Muscle layer of duodenum (tissue), 2 donors: Measurements from ENCODE around the gene SSC5D.

Experiments used
- H3K27ac ChIP-seq: one replicate; pipeline ENCODE4 v1.7.0; 2013; ENCODE audit warnings: mild to moderate bottlenecking, low read length
- H3K27me3 ChIP-seq: one replicate; pipeline ENCODE4 v1.7.0; 2013; ENCODE audit warnings: low read depth, mild to moderate bottlenecking, control low read depth, low read length
- H3K36me3 ChIP-seq, 2 donors: one replicate each; pipeline ENCODE4 v1.7.0; 2013; ENCODE audit warnings: low read length in 2 of 2, control low read depth in 1 of 2, mild to moderate bottlenecking in 1 of 2; ENCODE audit not compliant: insufficient read depth in 2 of 2, control insufficient read depth in 1 of 2
- H3K4me1 ChIP-seq, 2 donors: one replicate each; pipeline ENCODE4 v1.7.0; 2013; ENCODE audit warnings: low read length in 2 of 2, mild to moderate bottlenecking in 2 of 2, control low read depth in 1 of 2, moderate library complexity in 1 of 2; ENCODE audit not compliant: insufficient read depth in 2 of 2, control insufficient read depth in 1 of 2
- H3K4me3 ChIP-seq, 2 donors: one replicate each; pipeline ENCODE4 v1.7.0; 2013; ENCODE audit warnings: low read length in 2 of 2, low read depth in 1 of 2, mild to moderate bottlenecking in 1 of 2
- H3K9me3 ChIP-seq, 2 donors: one replicate each; pipeline ENCODE4 v1.7.0; 2013; ENCODE audit warnings: low read length in 2 of 2, control low read depth in 1 of 2, mild to moderate bottlenecking in 1 of 2; ENCODE audit not compliant: control insufficient read depth in 1 of 2
- donor health status: healthy.

The SSC5D gene

DNA sequence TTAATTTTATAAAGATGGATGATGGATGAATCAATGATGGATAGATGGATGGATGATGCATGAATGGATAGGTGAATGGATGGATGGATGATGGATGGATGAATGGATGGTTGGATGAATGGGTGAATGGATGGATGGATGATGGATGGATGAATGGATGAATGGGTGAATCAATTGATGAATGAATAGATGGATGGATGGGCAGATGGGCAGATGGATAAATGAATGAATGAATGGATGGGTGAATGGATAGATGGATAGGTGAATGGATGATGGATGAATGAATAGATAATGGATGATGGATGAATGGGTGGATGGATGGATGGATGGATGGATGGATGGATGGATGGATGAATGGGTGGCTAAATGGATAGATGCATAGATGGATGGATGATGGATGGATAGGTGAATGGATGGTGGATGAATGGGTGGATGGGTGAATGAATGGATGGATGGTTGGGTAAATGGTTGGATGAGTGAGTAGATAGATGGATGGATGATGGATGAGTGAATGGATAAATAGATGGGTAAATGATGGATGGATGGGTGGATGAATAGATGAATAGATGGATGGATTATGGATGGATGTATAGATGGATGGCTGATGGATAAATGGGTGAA lies 79.6 kb downstream of the SSC5D start:
- H3K36me3 ChIP-seq: no peaks in the 10 kb centered on the region
- no peaks in the 10 kb centered on the region for H3K9me3 ChIP-seq
- H3K27me3 ChIP-seq: no peaks in the 10 kb centered on the region
- H3K4me3 ChIP-seq: no peak overlapping the region
- no peak overlapping the region for H3K27ac ChIP-seq
- no peaks in the 10 kb centered on the region for H3K4me1 ChIP-seq
